ENCODE data around the gene USP54. TPM values are rescaled to one million over a fixed set of nuclear protein-coding genes. Genes with fewer than 3 reads are reported as not detected.
A peak's percentile ranks its signal among the peaks of the same experiment; 100 is the strongest.

USP54 gene
- total RNA-seq, 2 experiments from 2014 or later, result 15.2 to 16.4 TPM

GRCh38 chr10:73506074-73506473, 85.1 kb downstream of the USP54 start:
- Histone ChIP-seq H3K4me2 (ENCODE audit: low read length) (no peak overlapping the region), H3K36me3 (ENCODE audit: insufficient read depth, low read length) (no peaks in the 10 kb centered on the region), H3K4me3 (ENCODE audit: low read depth, low read length, poor library complexity, severe bottlenecking) (no peak overlapping the region), H4K20me1 (ENCODE audit: insufficient read depth, low read length) (no peaks in the 10 kb centered on the region), H3K9me2 (ENCODE audit: insufficient read depth, low read length) (no peaks in the 10 kb centered on the region), H3K27ac (ENCODE audit: low read depth, low read length, poor library complexity, severe bottlenecking) (no peak overlapping the region), H3K79me2 (ENCODE audit: insufficient read depth, low read depth, low read length) (no peaks in the 10 kb centered on the region), H3K4me1 (ENCODE audit: insufficient read depth, low read length, poor library complexity, severe bottlenecking) (peaks cover 11% of the 10 kb centered on the region), H2AFZ (ENCODE audit: low read length) (no peak overlapping the region), H3K9me3 (ENCODE audit: low read length) (no peaks in the 10 kb centered on the region)
- BruUV-seq (replicated peaks), result no TSS peak
- no peak for DNase-seq (ENCODE audit: low spot score)
- TF ChIP-seq, protein P1, sequence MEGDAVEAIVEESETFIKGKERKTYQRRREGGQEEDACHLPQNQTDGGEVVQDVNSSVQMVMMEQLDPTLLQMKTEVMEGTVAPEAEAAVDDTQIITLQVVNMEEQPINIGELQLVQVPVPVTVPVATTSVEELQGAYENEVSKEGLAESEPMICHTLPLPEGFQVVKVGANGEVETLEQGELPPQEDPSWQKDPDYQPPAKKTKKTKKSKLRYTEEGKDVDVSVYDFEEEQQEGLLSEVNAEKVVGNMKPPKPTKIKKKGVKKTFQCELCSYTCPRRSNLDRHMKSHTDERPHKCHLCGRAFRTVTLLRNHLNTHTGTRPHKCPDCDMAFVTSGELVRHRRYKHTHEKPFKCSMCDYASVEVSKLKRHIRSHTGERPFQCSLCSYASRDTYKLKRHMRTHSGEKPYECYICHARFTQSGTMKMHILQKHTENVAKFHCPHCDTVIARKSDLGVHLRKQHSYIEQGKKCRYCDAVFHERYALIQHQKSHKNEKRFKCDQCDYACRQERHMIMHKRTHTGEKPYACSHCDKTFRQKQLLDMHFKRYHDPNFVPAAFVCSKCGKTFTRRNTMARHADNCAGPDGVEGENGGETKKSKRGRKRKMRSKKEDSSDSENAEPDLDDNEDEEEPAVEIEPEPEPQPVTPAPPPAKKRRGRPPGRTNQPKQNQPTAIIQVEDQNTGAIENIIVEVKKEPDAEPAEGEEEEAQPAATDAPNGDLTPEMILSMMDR (conservative IDR thresholded peaks at IDR 0.05; ENCODE audit: low read length), result no peak
- no peak for TF ChIP-seq EZH2phosphoT487 (IDR thresholded peaks at IDR 0.05; ENCODE audit: borderline replicate concordance, low read depth, low read length)
- CTCF ChIA-PET (ENCODE audit: unreplicated experiment), result no interaction called here
- POLR2A ChIA-PET, result no interaction called here
- intact Hi-C loops (cut with micrococcal nuclease; ENCODE audit: unreplicated experiment), result no loop called here

DNA sequence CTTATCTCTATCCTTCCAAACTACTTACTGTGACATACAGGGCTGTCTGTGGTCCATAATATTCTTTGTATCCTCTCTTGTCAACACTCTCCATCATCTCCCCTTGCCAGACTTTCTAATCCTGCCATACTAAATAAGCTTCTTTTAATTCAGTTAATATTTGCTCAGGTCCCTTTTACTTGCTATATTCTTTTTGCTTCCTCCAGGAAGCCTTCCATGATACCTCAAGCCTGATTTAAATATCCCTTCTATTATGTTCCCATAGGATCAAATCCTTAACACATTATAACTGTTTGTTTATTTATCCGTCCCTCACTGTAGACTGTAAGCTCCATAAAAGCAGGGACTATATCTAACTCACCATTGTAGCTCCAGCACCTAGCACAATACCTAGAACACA, 88.1 kb downstream of the USP54 start:
- Histone ChIP-seq H3K4me1 (ENCODE audit: insufficient read depth, low read length, poor library complexity, severe bottlenecking) (peaks cover 11% of the 10 kb centered on the region), H3K9me3 (ENCODE audit: low read length) (no peaks in the 10 kb centered on the region), H4K20me1 (ENCODE audit: insufficient read depth, low read length) (no peaks in the 10 kb centered on the region), H2AFZ (ENCODE audit: low read length) (no peak overlapping the region), H3K27ac (ENCODE audit: low read depth, low read length, poor library complexity, severe bottlenecking) (no peak overlapping the region), H3K4me2 (ENCODE audit: low read length) (no peak overlapping the region), H3K36me3 (ENCODE audit: insufficient read depth, low read length) (0 out of 2 replicates have a peak, but pooled peaks cover 10% of the 10 kb centered on the region), H3K9me2 (ENCODE audit: insufficient read depth, low read length) (no peaks in the 10 kb centered on the region), H3K79me2 (ENCODE audit: insufficient read depth, low read depth, low read length) (no peaks in the 10 kb centered on the region), H3K4me3 (ENCODE audit: low read depth, low read length, poor library complexity, severe bottlenecking) (no peak overlapping the region)
- intact Hi-C loops (cut with micrococcal nuclease; ENCODE audit: unreplicated experiment), result no loop called here
- no peak for TF ChIP-seq EZH2phosphoT487 (IDR thresholded peaks at IDR 0.05; ENCODE audit: borderline replicate concordance, low read depth, low read length)
- TF ChIP-seq, protein P1 (conservative IDR thresholded peaks at IDR 0.05; ENCODE audit: low read length), result no peak
- CTCF ChIA-PET (ENCODE audit: unreplicated experiment), result no interaction called here
- no peak for DNase-seq (ENCODE audit: low spot score)
- POLR2A ChIA-PET, result interaction anchor here (0.6 kb wide), 1 partner anchor 15 kb away, joined by 3 read pairs; no protein-coding TSS in a partner anchor
- no TSS peak for BruUV-seq (replicated peaks)

DNA sequence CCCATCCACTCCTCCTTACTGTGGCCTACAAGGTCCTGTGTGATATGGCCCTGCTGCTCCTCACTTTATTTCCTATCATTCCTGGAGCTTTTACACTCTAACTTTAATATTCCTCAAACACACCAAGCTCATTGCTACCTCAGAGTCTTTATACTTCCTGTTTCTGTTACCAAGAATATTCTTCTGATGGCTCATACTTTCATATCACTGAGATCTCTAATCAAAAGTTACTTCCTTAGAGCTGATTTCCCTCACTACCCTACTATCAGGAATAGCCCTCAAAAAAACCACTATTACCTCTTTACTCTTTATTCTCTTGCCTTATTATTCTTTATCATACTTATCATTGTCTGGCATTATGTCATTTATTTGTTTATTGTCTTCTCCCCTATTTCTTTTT, 89.5 kb downstream of the USP54 start:
- Histone ChIP-seq H3K36me3 (ENCODE audit: insufficient read depth, low read length) (0 out of 2 replicates have a peak, but pooled peaks cover 10% of the 10 kb centered on the region), H3K4me1 (ENCODE audit: insufficient read depth, low read length, poor library complexity, severe bottlenecking) (peaks cover 14% of the 10 kb centered on the region), H3K4me3 (ENCODE audit: low read depth, low read length, poor library complexity, severe bottlenecking) (no peak overlapping the region), H2AFZ (ENCODE audit: low read length) (no peak overlapping the region; the same call in 1 of the 2 replicates), H3K9me2 (ENCODE audit: insufficient read depth, low read length) (no peaks in the 10 kb centered on the region), H4K20me1 (ENCODE audit: insufficient read depth, low read length) (no peaks in the 10 kb centered on the region), H3K27ac (ENCODE audit: low read depth, low read length, poor library complexity, severe bottlenecking) (no peak overlapping the region), H3K9me3 (ENCODE audit: low read length) (no peaks in the 10 kb centered on the region), H3K4me2 (ENCODE audit: low read length) (peak overlapping the region; percentile 37), H3K79me2 (ENCODE audit: insufficient read depth, low read depth, low read length) (no peaks in the 10 kb centered on the region)
- CTCF ChIA-PET (ENCODE audit: unreplicated experiment), result no interaction called here
- peak; percentile 11 for DNase-seq (ENCODE audit: low spot score)
- POLR2A ChIA-PET, result interaction anchor here (0.5 to 1.4 kb wide), 5 partner anchors 12 to 81 kb away, joined by 3 to 5 read pairs (median 3); no protein-coding TSS in a partner anchor
- no peak for TF ChIP-seq EZH2phosphoT487 (IDR thresholded peaks at IDR 0.05; ENCODE audit: borderline replicate concordance, low read depth, low read length)
- TF ChIP-seq, protein P1 (conservative IDR thresholded peaks at IDR 0.05; ENCODE audit: low read length), result no peak
- BruUV-seq (replicated peaks), result no TSS peak
- intact Hi-C loops (cut with micrococcal nuclease; ENCODE audit: unreplicated experiment), result no loop called here
